ENCODE data around the gene FOXL2. TPM values are rescaled to one million over a fixed set of nuclear protein-coding genes. Genes with fewer than 3 reads are reported as not detected.
A peak's percentile ranks its signal among the peaks of the same experiment; 100 is the strongest.

The FOXL2 gene
- total RNA-seq, 1 experiment from 2014 or later = 0.22 TPM

DNA sequence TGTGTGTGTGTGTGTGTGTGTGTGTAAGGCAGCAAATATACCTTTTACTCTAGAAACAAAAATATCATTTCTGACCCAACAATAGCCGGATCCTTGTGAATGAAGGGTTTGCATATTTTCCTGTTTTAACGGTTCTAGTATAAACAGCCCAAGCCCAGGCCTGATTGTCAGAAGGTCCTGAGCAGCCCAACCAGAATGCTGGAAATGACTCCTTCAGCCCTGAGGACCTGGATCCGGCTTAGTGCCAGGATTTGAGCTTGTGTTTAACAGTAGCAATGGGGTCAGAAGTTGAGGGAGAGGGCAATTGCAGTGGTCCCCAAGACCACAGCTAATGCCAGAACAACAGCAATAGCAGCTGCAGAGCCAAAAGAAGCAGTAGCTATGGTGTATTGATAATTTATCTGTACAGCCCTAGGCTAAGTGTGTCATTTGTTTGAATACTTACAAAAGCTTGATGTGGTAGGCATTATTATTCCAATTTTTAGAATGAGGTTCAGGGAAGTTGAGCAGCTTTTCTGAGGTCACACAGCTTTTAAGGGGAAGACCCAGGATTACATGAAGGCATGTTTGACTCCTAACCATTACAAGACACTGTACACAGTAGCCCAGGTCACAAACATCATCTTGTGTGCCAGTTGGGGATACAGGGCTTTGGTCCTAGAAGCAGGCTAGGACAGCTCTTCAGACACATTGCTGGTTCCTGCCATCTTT, 12.8 kb downstream of the FOXL2 start:
- no peak overlapping the region for H4K8ac ChIP-seq (replicated peaks; ENCODE audit: insufficient read length, low read depth, low read length)
- H3K79me2 ChIP-seq (ENCODE audit: insufficient read depth, low read length) = no peaks in the 10 kb centered on the region
- H3K27ac ChIP-seq (ENCODE audit: insufficient read length, low read depth, low read length) = no peak overlapping the region
- H2BK12ac ChIP-seq (ENCODE audit: insufficient read length, low read depth, low read length) = peak overlapping the region; percentile 17
- no peak overlapping the region for H4K91ac ChIP-seq (ENCODE audit: insufficient read length, low read depth, low read length)
- no peak overlapping the region for H2BK120ac ChIP-seq (ENCODE audit: low read depth, low read length, poor library complexity, severe bottlenecking)
- H4K5ac ChIP-seq (ENCODE audit: insufficient read length, low read depth, low read length) = no peak overlapping the region
- no peak overlapping the region for H3K27ac Mint-ChIP-seq
- peaks cover 69% of the 10 kb centered on the region for H3K27me3 Mint-ChIP-seq (ENCODE audit: low read depth)
- peaks cover 2% of the 10 kb centered on the region; the same call in 1 of the 2 replicates for H3K4me1 ChIP-seq (ENCODE audit: insufficient read depth, low read length)
- H4K20me1 ChIP-seq (ENCODE audit: control insufficient read depth, insufficient read depth, insufficient read length) = no peaks in the 10 kb centered on the region
- no peaks in the 10 kb centered on the region for H3K36me3 Mint-ChIP-seq (ENCODE audit: insufficient read depth in 1 of 3, low read depth in 3 of 3)
- no peak overlapping the region for H2BK20ac ChIP-seq (ENCODE audit: low read depth, low read length, poor library complexity, severe bottlenecking)
- H2AFZ ChIP-seq (ENCODE audit: low read length) = no peak overlapping the region
- H3T11ph ChIP-seq (ENCODE audit: low read length) = no peak overlapping the region
- TF ChIP-seq, protein P1, sequence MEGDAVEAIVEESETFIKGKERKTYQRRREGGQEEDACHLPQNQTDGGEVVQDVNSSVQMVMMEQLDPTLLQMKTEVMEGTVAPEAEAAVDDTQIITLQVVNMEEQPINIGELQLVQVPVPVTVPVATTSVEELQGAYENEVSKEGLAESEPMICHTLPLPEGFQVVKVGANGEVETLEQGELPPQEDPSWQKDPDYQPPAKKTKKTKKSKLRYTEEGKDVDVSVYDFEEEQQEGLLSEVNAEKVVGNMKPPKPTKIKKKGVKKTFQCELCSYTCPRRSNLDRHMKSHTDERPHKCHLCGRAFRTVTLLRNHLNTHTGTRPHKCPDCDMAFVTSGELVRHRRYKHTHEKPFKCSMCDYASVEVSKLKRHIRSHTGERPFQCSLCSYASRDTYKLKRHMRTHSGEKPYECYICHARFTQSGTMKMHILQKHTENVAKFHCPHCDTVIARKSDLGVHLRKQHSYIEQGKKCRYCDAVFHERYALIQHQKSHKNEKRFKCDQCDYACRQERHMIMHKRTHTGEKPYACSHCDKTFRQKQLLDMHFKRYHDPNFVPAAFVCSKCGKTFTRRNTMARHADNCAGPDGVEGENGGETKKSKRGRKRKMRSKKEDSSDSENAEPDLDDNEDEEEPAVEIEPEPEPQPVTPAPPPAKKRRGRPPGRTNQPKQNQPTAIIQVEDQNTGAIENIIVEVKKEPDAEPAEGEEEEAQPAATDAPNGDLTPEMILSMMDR (conservative IDR thresholded peaks at IDR 0.05) = no peak
- no CpG with 5 or more reads among the region's 3 CpGs for WGBS (ENCODE audit: extremely low coverage, insufficient read length, low lambda C conversion rate)
- H3K79me1 ChIP-seq (ENCODE audit: insufficient read depth, low read depth, low read length, poor library complexity, severe bottlenecking) = no peaks in the 10 kb centered on the region
- no peak overlapping the region for H3K18ac ChIP-seq (ENCODE audit: insufficient read length, low read depth, low read length)
- H3K23me2 ChIP-seq (ENCODE audit: insufficient read length, low read depth, low read length, poor library complexity, severe bottlenecking) = peaks cover 17% of the 10 kb centered on the region
- H2AK5ac ChIP-seq (ENCODE audit: insufficient read length, low read length) = no peak overlapping the region
- no peak overlapping the region for H3K9ac ChIP-seq (ENCODE audit: extremely low read depth, insufficient read length, low read length)
- no peak overlapping the region for H3K4ac ChIP-seq (ENCODE audit: low read depth, low read length)
- peaks cover 4% of the 10 kb centered on the region in 2 experiments; a peak in 4 of 5 replicates for H3K9me3 Mint-ChIP-seq
- no peak overlapping the region for H2BK15ac ChIP-seq (ENCODE audit: low read depth, low read length)
- peaks cover 28% of the 10 kb centered on the region for H3K27me3 ChIP-seq (ENCODE audit: insufficient read depth, low read length)
- DNase-seq = no peak
- no peak overlapping the region for H3K4me2 ChIP-seq (ENCODE audit: insufficient read depth, insufficient read length, low read length)
- no peak overlapping the region for H2BK5ac ChIP-seq (ENCODE audit: insufficient read length, low read length)
- no peaks in the 10 kb centered on the region for H3K9me3 ChIP-seq (ENCODE audit: control insufficient read depth, low read depth, low read length)
- H3K4me3 Mint-ChIP-seq = no peak overlapping the region
- H3K14ac ChIP-seq (ENCODE audit: insufficient read depth, low read length) = no peak overlapping the region; the same call in 1 of the 2 replicates
- no peak overlapping the region for H3K56ac ChIP-seq (ENCODE audit: insufficient read length, low read depth, low read length)
- no peak overlapping the region for H3K23ac ChIP-seq (ENCODE audit: insufficient read length, low read depth, low read length)
- H3K4me1 Mint-ChIP-seq = peaks cover 34 to 47% of the 10 kb centered on the region in 2 experiments

All from H9 (cell line).